Activated CD4-positive, CD25-positive, alpha-beta regulatory T cell treated with anti-CD3 and anti-CD28 coated beads, Interleukin-2, amount 50 U/mL, for 72 hours (primary cell): Measurements from ENCODE around the gene YPEL5.

ENCODE experiments used
- DNase-seq: peaks from one replicate; pipeline ENCODE4 v3.0.0; 2021

Gene YPEL5

DNA sequence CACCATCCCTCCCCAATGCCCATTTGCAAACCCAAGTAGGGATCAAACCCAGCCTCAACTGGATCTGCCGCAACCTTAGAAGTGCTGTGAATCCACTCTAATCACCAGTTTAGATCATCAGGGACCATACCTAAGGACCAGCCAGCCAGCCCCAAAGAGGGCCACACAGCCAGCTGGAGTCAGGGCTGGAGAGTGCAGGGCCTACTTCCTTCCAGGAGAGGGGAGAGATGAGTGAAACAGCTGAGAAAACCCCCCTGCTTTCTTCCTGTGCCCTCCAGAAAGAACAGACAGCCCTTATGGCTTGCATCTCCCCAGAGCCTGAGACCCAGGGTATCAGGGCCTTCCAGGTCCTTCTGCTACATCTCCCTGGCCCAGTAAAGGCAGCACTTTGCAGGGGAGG, 25.8 kb downstream of the YPEL5 start:
- no peak for DNase-seq

DNA sequence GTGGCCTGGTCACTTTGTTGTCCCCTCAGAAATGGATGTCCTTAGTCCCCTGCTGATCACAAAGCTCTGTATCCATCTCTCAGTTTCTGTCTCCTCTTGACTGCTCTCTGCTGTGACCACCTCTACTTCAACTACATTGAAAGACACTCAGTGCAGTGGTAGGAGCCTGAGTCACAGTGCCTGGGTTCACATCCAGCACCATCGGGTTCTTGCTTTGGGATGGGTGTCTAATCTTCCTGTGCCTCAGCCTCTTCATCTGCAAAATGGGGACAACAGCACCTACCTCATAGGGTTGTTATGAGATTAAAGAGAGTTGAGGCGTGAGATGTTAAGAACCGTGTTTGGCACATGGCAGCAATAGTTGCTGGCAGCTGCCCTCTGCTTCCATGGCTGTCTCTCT, 30.6 kb downstream of the YPEL5 start:
- no peak for DNase-seq

GRCh38 chr2:30177956-30178355, 31.1 kb downstream of the YPEL5 start:
- no peak for DNase-seq

GRCh38 chr2:30178618-30179434, 32.0 kb downstream of the YPEL5 start:
- DNase-seq, result no peak

DNA sequence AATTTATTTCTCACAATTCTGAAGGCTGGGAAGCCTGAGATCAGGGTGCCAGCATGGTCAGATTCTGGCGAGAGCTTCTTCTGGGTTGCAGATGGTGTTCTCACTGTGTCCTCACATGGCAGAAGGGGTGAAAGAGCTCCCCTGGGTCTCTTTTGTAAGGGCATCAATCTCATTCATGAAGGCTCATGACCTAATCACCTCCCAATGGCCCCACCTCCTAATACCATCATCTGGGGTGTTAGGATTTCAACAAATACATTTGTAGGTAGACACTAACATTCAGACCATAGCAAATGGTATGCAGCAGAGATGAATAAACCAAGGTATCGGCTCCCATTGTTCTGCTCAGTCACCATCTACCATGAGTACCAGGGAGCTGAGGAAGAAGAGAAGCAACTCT, 32.7 kb downstream of the YPEL5 start:
- no peak for DNase-seq

GRCh38 chr2:30180226-30180625, 33.4 kb downstream of the YPEL5 start:
- DNase-seq, result no peak

DNA sequence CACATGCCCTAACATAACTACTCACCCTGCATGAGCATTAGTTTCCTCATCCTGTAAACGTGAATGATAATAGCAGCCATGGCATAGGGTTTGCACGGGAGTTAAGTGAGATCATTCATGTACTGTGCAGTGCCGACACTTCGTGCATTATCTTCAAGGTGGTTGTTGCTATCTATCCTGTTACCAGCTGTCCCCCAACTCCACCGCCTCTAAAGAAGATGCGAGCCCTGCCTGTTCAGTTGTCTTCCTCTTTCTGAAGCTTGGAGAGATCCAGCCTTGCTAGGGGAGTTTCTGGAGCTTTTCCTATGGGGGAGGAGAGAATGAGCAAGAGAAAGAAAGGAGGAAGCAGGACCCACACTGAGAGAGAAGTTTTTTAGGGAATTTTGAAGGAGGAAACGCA, 34.4 kb downstream of the YPEL5 start:
- DNase-seq, result no peak

DNA sequence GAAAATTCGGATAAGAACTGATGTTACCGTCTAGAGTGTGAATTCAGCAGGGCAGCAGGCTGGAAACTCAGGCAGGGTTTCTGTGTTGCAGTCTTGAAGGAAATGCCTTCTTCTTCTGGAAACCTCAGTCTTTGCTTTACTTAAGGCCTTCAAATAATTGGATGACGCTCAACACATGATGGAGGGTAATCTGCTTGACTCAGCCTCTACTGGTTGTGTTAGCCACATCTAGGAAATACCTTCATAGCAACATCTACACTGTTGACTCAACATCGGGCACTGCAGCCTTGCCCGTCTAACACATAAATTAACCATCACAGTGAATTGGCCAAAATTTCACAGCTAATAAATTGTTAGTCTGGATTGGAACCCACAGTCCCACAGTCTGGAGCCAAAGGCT, 37.2 kb downstream of the YPEL5 start:
- no peak for DNase-seq

DNA sequence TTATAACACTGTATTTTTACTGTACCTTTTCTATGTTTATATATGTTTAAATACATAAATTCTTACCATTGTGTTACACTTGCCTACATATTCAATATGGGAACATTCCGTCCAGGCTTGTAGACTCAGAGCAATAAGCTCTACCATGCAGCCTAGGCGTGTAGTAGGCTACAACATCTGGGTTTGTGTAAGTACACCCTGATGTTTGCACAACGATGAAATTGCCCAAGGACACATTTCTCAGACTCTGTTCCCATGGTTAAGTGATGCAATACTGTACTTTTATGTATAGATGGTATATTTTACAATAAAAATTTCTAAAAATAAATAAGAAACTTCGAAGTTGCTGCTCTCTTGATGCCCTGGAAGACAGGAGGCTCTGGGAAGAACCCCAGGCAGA, 38.4 kb downstream of the YPEL5 start:
- DNase-seq, result no peak

DNA sequence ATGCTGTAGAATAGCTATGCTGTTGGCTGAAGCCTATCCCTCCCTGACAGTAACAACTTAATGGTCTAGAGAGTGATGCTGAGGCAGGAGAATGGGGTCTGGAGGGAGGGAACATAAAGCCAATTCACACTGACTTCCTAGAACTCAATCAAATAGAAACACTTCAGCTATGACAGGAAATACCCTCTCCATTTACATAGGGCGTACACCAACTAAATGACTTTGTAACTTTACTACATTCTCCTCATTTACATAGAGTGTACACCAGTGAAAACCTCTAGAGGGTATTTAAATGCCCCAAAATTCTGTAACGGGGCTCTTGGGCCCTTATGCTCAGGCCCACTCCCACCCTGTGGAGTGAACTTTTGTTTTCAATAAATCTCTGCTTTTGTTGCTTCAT, 41.5 kb downstream of the YPEL5 start:
- no peak for DNase-seq

DNA sequence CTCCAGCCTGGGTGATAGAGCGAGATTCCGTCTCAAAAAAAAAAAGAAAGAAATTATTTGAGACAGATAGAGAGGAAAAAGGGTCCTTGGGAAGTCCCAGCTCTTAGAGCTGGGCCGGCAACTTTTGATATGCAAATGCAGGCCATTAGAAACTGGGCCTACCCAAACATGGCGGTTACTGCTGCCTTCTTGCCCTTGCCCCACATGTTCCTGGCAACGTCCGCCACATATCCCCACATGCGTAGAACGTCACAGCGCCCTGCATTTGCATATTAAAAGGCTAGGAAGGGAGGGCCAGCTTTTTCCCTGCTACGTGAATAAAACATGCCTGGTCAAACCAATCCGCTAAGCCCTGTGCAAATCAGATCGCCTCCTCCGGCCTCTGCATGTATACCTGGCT, 43.8 kb downstream of the YPEL5 start:
- no peak for DNase-seq

- no peak for DNase-seq
Observed at GRCh38 chr2:30191107-30191506, 44.3 kb downstream of the YPEL5 start.

- DNase-seq, result no peak
Observed at GRCh38 chr2:30191819-30192271, 45.0 kb downstream of the YPEL5 start.

DNA sequence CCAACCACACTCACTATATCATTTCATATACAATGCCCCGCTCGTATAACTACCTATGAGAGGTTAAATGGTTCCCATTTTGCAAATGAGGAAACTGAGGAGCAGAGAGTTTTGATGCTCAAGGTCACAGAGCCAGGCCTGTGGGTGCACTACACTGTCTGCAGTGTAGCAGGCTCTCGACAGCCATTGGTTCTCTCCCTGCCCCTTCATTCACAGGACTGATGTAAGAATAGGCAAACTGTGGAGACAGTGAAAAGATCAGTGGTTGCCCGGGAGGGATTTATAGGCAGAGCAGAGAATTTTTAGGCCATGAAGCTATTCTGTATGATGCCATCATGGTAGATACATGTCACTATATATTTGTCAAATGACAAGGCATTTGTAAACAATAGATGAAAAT, 45.5 kb downstream of the YPEL5 start:
- no peak for DNase-seq

DNA sequence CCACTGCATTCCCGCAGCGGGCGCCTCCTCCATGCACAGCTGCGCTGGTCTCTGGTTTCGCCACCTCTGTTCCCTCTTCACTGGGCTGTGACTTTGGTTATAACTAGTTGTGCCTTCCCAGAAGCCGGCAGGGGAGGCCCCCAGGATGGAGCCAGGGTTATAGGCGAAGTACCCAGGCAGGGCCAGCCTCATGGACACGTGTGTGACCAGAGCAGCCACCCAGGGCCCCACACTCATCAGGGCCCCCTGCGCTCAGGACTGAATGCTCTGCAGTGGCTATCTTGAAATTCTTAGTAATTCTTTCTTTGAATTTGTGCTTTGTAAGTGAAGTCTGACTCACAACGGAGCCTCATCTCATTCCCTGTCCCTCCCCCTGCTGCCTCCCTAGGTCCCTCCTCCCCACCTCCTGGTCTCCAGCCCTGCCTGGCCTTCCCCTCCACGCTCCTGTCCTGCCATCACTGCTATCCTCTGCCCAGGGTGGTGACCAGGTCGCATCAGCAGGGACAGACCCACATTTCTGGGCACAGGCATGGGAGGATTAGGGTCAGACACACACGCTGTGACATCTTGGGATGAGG, 46.4 kb downstream of the YPEL5 start:
- no peak for DNase-seq

DNA sequence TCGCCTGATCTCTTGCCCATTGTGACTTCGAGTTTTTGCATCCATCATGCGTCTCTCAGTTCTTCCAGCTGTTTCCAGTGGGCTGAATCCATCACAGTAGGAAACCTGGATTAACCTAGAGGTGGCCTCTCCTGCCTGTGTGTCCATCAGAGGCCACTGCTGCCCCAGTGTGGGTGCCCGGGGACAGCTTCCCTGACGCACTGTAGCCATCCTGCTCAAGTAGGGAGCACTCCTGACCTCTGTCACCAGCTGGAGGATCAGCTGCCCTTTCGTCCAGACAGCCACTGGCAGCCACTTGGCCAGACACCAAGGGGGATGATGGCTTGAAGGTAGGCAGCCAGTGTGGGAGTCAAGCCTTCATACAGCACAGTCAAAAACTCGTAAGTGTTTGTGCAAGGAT, 47.6 kb downstream of the YPEL5 start:
- DNase-seq, result no peak

- DNase-seq, result no peak
Observed at GRCh38 chr2:30195016-30195415, 48.2 kb downstream of the YPEL5 start.

GRCh38 chr2:30197570-30198192, 50.9 kb downstream of the YPEL5 start:
- DNase-seq, result no peak

DNA sequence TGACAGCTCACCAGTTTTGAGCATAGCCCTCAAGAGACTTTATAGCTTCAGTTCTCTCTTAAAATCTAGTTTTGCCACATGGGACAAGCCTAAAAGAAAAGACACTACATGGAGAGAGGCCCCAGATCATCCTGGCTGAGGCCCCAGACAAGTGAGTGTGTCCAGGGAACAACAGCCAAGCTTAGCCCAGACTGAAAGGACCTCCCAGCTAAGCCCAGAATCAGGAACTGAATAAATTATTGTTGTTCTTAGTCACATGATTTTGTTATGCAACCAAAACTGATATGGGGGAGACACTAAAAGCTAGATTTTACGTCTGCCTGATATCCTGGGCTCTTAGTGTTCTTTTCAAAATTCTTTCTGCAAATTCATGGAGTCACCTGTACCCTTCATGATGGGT, 55.2 kb downstream of the YPEL5 start:
- no peak for DNase-seq

DNA sequence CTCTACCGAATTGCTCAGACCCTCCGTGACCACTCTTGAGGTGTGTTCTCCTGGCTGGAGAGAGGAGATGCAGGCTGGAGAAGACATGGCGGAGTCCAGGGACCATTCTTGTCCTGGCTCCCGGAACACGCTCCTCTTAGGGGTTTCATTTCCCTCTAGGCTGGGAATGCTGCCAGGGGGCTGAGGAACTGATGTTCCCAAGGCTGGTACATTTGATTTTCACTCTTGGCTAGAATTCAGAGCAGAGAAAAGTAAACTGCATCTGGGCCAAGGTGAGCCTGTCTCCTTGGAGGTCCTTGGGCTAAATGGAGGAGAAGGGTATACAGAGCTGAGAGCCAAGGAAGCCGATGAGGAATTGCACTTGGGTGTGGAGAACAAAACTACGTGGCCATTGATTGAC, 56.3 kb downstream of the YPEL5 start:
- no peak for DNase-seq

GRCh38 chr2:30204281-30204680, 57.5 kb downstream of the YPEL5 start:
- DNase-seq, result no peak

GRCh38 chr2:30205456-30205855, 58.6 kb downstream of the YPEL5 start:
- no peak for DNase-seq

DNA sequence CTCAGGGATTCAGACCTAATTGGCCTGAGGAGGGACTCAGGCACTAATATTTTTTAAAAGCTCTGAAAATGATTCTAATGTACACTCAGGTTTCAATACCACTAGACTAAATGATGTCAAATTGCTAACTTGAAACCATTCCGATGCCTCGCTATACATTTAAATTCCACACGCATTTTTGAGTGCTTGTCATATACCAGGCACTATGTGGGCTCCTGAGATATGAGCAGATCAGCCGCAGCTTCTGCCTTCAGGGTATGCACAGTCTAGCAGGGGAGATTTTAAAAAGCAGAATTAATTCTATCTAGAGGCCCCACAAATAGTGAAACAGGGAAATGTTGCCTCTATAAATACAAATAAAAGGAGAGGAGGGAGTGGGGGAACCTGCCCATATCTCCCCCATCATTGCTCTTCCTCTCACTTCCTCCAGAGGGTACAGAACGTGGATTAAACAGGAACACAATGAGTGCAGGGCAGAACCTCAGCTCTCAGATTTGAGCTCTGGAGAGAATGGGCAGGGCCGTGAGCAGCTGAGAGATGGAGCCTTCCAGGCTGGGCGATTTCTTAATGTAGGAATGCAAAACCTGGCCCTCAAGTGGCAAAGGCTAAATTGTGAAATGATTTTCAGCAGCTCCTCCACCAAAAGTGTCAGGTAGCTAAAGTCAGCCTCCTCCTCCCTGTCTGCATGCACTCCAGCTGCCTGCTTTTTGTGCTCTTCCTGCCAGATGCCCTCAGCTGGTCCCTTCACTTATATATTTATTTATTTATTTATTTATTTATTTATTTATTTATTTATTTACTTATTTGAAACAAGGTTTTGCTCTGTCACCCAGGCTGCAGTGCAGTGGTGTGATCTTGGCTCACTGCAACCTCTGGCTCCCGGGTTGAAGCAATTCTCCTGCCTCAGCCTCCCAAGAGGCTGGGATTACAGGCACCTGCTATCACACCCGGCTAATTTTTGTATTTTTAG, 59.9 kb downstream of the YPEL5 start:
- no peak for DNase-seq
